ENCODE results near the gene HBS1L. TPM values are rescaled to one million over a fixed set of nuclear protein-coding genes. Genes with fewer than 3 reads are reported as not detected.

The HBS1L gene
- total RNA-seq, 3 donors from 2014 or later (not counting 1 experiment from before 2014, with no cell fraction given), result 75.3 to 82.2 (median 80.1) TPM

DNA sequence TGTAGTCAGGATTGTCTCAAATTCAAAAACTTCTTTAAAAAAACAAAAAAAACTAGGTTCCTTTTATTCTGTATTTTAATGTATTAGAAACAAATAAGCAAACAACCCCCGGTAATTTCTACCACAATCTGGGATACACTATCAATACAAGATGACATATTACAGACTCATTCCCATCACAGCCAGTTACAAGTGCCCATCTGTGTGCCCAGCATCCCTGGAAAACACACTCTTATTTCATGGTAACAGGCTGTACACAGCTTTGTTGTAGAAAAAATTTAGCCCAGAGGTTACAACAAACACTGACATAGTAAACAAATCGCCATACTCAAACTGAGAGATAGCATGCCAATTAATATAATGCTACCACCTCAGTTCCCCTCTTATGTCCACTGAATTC is 16.3 kb downstream of the HBS1L start:
- TF ChIP-seq, protein P1, sequence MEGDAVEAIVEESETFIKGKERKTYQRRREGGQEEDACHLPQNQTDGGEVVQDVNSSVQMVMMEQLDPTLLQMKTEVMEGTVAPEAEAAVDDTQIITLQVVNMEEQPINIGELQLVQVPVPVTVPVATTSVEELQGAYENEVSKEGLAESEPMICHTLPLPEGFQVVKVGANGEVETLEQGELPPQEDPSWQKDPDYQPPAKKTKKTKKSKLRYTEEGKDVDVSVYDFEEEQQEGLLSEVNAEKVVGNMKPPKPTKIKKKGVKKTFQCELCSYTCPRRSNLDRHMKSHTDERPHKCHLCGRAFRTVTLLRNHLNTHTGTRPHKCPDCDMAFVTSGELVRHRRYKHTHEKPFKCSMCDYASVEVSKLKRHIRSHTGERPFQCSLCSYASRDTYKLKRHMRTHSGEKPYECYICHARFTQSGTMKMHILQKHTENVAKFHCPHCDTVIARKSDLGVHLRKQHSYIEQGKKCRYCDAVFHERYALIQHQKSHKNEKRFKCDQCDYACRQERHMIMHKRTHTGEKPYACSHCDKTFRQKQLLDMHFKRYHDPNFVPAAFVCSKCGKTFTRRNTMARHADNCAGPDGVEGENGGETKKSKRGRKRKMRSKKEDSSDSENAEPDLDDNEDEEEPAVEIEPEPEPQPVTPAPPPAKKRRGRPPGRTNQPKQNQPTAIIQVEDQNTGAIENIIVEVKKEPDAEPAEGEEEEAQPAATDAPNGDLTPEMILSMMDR (IDR thresholded peaks at IDR 0.05), result no peak
- Histone ChIP-seq H3K36me3 (ENCODE audit: control insufficient read depth, insufficient read depth, low read length) (peaks cover 34% of the 10 kb centered on the region), H3K9me3 (ENCODE audit: control insufficient read depth, insufficient read depth, low read length) (no peaks in the 10 kb centered on the region), H3K27me3 (ENCODE audit: control insufficient read depth, insufficient read depth, low read length) (no peaks in the 10 kb centered on the region), H3K4me3 (ENCODE audit: low read length) (no peak overlapping the region), H3K27ac (ENCODE audit: low read length) (no peak overlapping the region), H3K4me1 (ENCODE audit: control insufficient read depth, insufficient read depth, low read length) (no peaks in the 10 kb centered on the region)
- no peak for DNase-seq
- no peak for ATAC-seq
- Mint-ChIP-seq H3K27me3 (ENCODE audit: low read depth in 2 of 2) (no peaks in the 10 kb centered on the region), H3K4me3 (no peak overlapping the region), H3K4me1 (peaks cover 14 to 23% of the 10 kb centered on the region in 2 donors), H3K9me3 (no peaks in the 10 kb centered on the region), H3K27ac (no peak overlapping the region), H3K36me3 (peaks cover 4% of the 10 kb centered on the region)
- intact Hi-C loops (cut with micrococcal nuclease), result no loop called here
- WGBS (ENCODE audit: insufficient coverage), result 83% methylated on average over 2 of the region's 2 CpGs

DNA sequence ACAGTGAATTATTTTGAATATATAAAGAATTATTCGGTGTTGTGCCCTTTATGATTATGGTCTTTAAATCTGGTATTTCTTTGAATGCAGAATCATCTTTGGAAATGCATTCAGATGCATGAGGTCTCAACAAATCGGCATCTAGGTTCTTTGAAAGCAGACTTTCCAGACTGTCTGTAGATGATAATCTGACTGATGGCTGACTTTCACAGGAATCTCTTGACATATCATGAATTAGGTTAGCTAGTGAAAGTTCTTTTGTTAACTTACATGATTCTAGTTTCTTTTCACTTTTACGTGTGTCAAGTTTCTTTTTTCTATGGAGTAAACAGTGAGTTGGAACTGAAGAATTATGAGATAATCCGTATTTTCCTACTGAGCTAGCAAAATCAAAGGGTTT is 17.1 kb downstream of the HBS1L start:
- Histone ChIP-seq H3K27me3 (ENCODE audit: control insufficient read depth, insufficient read depth, low read length) (no peaks in the 10 kb centered on the region), H3K27ac (ENCODE audit: low read length) (no peak overlapping the region), H3K4me3 (ENCODE audit: low read length) (no peak overlapping the region), H3K9me3 (ENCODE audit: control insufficient read depth, insufficient read depth, low read length) (no peaks in the 10 kb centered on the region), H3K4me1 (ENCODE audit: control insufficient read depth, insufficient read depth, low read length) (no peaks in the 10 kb centered on the region), H3K36me3 (ENCODE audit: control insufficient read depth, insufficient read depth, low read length) (peaks cover 40% of the 10 kb centered on the region)
- intact Hi-C loops (cut with micrococcal nuclease), result no loop called here
- Mint-ChIP-seq H3K27ac (peak overlapping the region in 1 of 2 donors; percentile 15), H3K4me1 (peaks cover 8 to 16% of the 10 kb centered on the region in 2 donors), H3K4me3 (no peak overlapping the region), H3K9me3 (no peaks in the 10 kb centered on the region), H3K27me3 (ENCODE audit: low read depth in 2 of 2) (no peaks in the 10 kb centered on the region), H3K36me3 (peaks cover 4% of the 10 kb centered on the region)
- 95% methylated on average over 2 of the region's 4 CpGs for WGBS (ENCODE audit: insufficient coverage)
- TF ChIP-seq, protein P1 (IDR thresholded peaks at IDR 0.05), result no peak
- DNase-seq (no peak), ATAC-seq (no peak)

DNA sequence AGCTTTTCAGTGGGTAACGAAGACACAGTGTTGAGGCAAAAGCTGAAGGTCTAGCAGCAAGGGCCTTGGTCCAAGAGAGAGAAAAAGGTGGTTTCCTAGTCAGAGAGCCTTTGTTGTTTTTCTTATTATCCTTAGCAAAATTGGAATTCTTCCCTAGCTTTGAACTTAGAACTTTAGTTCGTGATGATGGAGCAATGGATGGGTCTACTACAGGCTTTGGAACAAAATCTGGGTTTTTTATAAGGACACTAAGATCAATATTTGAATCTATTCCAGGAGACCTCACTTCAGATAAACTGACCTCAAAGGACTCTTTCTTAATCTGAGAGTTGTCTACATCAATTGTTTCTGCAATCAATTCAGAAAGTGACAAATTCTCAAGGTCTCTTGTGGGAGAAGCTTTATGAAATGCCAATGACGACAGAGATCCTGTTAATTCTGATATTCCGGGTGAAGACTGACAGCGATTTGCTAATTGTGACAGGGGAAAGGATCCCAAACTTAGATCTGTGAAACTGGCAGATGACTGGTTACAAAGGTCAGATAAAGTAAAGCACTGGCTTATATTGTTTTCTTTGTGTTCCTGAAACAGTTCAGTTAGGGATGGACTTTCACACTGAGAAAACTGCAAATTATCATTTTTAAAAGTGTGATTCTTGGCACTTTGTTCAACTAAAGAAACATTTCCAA is 17.7 kb downstream of the HBS1L start:
- WGBS (ENCODE audit: insufficient coverage), result over 99% methylated on average over 5 of the region's 5 CpGs
- Mint-ChIP-seq H3K36me3 (peaks cover 4% of the 10 kb centered on the region), H3K4me1 (peaks cover 8 to 16% of the 10 kb centered on the region in 2 donors), H3K27me3 (ENCODE audit: low read depth in 2 of 2) (no peaks in the 10 kb centered on the region), H3K27ac (peak overlapping the region in 1 of 2 donors; percentile 15), H3K9me3 (no peaks in the 10 kb centered on the region), H3K4me3 (no peak overlapping the region)
- ATAC-seq, result no peak
- TF ChIP-seq, protein P1 (IDR thresholded peaks at IDR 0.05), result no peak
- no peaks in the 10 kb centered on the region for H3K27me3 ChIP-seq (ENCODE audit: control insufficient read depth, insufficient read depth, low read length)
- no peak overlapping the region for H3K27ac ChIP-seq (ENCODE audit: low read length)
- H3K4me3 ChIP-seq (ENCODE audit: low read length), result no peak overlapping the region
- H3K4me1 ChIP-seq (ENCODE audit: control insufficient read depth, insufficient read depth, low read length), result no peaks in the 10 kb centered on the region
- H3K36me3 ChIP-seq (ENCODE audit: control insufficient read depth, insufficient read depth, low read length), result peaks cover 41% of the 10 kb centered on the region
- no peaks in the 10 kb centered on the region for H3K9me3 ChIP-seq (ENCODE audit: control insufficient read depth, insufficient read depth, low read length)
- DNase-seq, result no peak
- intact Hi-C loops (cut with micrococcal nuclease), result no loop called here

DNA sequence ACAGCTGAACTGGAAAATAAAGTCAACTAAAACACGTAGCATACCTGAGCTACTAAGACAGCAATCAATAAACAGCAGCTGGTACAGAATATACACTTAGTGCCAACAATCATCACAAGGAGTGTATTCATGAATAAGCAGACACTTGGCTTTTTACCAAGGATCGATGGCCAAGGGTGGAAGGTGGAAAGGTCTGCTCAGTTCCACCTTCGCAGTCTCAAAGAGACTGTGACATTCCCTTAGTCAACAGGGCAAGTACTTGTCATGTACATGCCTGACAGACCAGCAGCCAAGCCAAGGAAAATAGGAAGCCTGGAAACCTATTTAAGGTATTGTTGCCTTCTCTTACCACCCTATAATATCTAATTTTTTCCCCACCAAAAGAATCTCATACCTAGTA is 21.4 kb downstream of the HBS1L start:
- no peak for ATAC-seq
- no peaks in the 10 kb centered on the region for H3K4me1 ChIP-seq (ENCODE audit: control insufficient read depth, insufficient read depth, low read length)
- H3K36me3 ChIP-seq (ENCODE audit: control insufficient read depth, insufficient read depth, low read length), result peaks cover 45% of the 10 kb centered on the region
- no peaks in the 10 kb centered on the region for H3K27me3 ChIP-seq (ENCODE audit: control insufficient read depth, insufficient read depth, low read length)
- H3K36me3 Mint-ChIP-seq, result no peaks in the 10 kb centered on the region
- H3K27ac ChIP-seq (ENCODE audit: low read length), result no peak overlapping the region
- no peaks in the 10 kb centered on the region for H3K9me3 Mint-ChIP-seq
- TF ChIP-seq, protein P1 (IDR thresholded peaks at IDR 0.05), result no peak
- no peaks in the 10 kb centered on the region for H3K9me3 ChIP-seq (ENCODE audit: control insufficient read depth, insufficient read depth, low read length)
- no peak overlapping the region for H3K27ac Mint-ChIP-seq
- H3K4me1 Mint-ChIP-seq, result peaks cover 5 to 10% of the 10 kb centered on the region in 2 donors
- WGBS (ENCODE audit: insufficient coverage), result 99% methylated on average over 3 of the region's 3 CpGs
- intact Hi-C loops (cut with micrococcal nuclease), result no loop called here
- H3K4me3 ChIP-seq (ENCODE audit: low read length), result no peak overlapping the region
- H3K4me3 Mint-ChIP-seq, result no peak overlapping the region
- DNase-seq, result no peak
- no peaks in the 10 kb centered on the region for H3K27me3 Mint-ChIP-seq (ENCODE audit: low read depth in 2 of 2)
